GM12872 (cell line): ENCODE data around the gene KCNN2.

Experiments
- TF ChIP-seq, protein P1 (sequence below): IDR thresholded peaks from 3 replicates; pipeline ENCODE4 v1.5.1; 2011; ENCODE audit warnings: low read depth, mild to moderate bottlenecking, low read length, moderate library complexity; ENCODE audit not compliant: insufficient read depth

KCNN2 gene

GRCh38 chr5:114362197-114362976, 517 bp downstream of the KCNN2 start:
- TF ChIP-seq, protein P1, sequence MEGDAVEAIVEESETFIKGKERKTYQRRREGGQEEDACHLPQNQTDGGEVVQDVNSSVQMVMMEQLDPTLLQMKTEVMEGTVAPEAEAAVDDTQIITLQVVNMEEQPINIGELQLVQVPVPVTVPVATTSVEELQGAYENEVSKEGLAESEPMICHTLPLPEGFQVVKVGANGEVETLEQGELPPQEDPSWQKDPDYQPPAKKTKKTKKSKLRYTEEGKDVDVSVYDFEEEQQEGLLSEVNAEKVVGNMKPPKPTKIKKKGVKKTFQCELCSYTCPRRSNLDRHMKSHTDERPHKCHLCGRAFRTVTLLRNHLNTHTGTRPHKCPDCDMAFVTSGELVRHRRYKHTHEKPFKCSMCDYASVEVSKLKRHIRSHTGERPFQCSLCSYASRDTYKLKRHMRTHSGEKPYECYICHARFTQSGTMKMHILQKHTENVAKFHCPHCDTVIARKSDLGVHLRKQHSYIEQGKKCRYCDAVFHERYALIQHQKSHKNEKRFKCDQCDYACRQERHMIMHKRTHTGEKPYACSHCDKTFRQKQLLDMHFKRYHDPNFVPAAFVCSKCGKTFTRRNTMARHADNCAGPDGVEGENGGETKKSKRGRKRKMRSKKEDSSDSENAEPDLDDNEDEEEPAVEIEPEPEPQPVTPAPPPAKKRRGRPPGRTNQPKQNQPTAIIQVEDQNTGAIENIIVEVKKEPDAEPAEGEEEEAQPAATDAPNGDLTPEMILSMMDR = no peak

DNA sequence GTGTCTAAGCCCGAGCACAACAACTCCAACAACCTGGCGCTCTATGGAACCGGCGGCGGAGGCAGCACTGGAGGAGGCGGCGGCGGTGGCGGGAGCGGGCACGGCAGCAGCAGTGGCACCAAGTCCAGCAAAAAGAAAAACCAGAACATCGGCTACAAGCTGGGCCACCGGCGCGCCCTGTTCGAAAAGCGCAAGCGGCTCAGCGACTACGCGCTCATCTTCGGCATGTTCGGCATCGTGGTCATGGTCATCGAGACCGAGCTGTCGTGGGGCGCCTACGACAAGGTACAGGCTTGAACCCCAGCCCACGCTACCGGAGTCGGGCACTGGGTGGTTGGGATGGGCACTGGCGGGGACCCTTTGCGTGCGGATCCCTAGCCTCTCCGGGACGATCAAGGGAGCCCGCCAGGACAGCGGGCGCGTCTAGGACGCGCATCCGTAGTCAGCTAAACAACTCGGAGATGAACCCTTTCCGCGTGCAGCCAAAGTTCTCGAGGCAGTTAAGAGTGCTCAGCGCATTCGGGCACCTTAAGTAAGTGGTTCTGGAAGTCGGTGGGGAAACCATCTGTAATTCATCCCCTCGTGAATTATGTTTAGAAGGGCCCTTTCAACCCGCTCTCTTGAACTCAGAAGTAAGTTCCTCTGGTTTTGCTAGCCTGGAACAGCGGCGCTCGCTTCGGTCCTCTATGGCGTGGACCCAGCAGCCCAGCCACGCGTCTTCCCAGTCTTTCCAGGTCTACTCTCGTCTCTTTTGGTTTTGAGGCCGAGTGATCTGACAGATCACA, 1.3 kb downstream of the KCNN2 start:
- TF ChIP-seq, protein P1 = no peak

DNA sequence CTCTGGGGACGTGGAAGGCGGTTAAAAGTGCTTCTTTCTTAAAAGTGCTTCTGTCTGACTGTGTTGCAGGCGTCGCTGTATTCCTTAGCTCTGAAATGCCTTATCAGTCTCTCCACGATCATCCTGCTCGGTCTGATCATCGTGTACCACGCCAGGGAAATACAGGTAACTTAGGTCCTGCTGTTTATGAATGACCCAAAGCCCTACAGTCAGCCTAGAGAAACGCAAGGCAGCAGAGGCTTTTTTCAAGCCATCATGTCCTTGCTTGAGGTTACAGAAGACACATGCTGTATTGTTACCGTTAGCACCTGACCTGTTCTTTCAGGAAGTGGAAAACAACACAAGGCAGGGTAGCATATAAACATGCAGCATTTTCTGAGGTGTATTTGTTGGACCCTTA, 2.0 kb downstream of the KCNN2 start:
- TF ChIP-seq, protein P1 = no peak

- TF ChIP-seq, protein P1 = no peak
These were observed 5.2 kb downstream of the KCNN2 start for GRCh38 chr5:114367029-114367428.

GRCh38 chr5:114369680-114370417, 8.0 kb downstream of the KCNN2 start:
- TF ChIP-seq, protein P1 = no peak

DNA sequence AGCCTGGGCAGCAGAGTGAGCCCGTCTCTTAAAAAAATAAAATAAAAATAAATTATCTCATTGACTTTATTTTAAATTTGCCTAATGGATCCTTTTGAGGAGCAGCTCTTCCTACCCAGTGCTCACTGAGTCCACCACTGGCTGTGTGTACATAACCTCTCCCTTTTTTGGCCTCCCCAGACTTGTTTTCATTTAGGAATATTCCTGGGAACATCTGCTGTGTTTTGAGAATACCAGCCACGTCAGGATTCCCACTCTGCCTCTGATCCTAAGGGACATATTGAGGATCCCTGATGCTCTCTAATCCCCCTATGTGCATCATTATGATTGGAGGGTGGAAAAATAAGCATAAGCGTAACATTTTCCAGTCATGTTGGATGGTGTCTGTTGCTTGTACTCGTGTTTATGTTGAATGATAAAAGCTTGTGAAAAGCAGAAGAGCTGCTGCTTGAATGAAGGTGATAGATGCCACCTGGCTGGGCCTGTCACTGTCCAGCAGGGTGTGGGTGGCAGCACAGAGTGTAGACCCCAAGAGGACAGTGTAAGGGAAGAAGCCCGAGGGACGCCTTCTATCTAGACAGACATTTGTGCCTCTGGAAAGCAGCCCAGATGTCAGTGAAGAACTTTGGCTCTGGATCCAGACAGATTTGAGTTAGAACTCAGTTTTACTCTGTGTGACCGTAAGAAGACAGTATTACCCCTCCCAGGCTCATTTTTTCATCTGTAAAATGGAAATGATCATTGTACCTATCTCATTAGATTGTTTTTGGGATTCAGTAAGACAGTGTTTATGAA, 15.4 kb downstream of the KCNN2 start:
- TF ChIP-seq, protein P1 = no peak
